ENCODE measurements around the gene RAB11A. TPM values are rescaled to one million over a fixed set of nuclear protein-coding genes. Genes with fewer than 3 reads are reported as not detected.

The RAB11A gene
- total and polyA plus RNA-seq, 2 donors (not counting 3 experiments of a cell fraction or from before 2014, with no cell fraction given): 239 to 250 TPM

- Histone ChIP-seq H3K36me3 (ENCODE audit: control insufficient read depth in 2 of 2, extremely low read depth in 1 of 2, insufficient read depth in 2 of 2, low read length in 2 of 2) (peaks cover 3 to 19% of the 10 kb centered on the region in 2 experiments), H4K20me1 (replicated peaks; ENCODE audit: control insufficient read depth, extremely low read depth, insufficient read depth, low read length) (no peaks in the 10 kb centered on the region), H3K9me3 (replicated peaks; ENCODE audit: control insufficient read depth, insufficient read depth, low read length) (no peaks in the 10 kb centered on the region), H3K27ac (ENCODE audit: insufficient read depth, low read depth, low read length) (no peak overlapping the region), H3K9me1 (replicated peaks; ENCODE audit: control insufficient read depth, extremely low read depth, insufficient read depth, low read length) (no peaks in the 10 kb centered on the region), H3K27me3 (ENCODE audit: control insufficient read depth in 2 of 2, insufficient read depth in 2 of 2, low read length in 2 of 2) (no peaks in the 10 kb centered on the region), H3K4me1 (ENCODE audit: control insufficient read depth, extremely low read depth, insufficient read depth, low read length) (peaks cover 15% of the 10 kb centered on the region), H3K9ac (replicated peaks; ENCODE audit: extremely low read depth, insufficient read depth, low read length) (no peak overlapping the region), H2AFZ (ENCODE audit: low read depth, low read length) (no peak overlapping the region), H3K4me2 (ENCODE audit: insufficient read depth, low read length) (no peak overlapping the region), H3K4me3 (replicated peaks in 1 of 3; ENCODE audit: insufficient read depth in 1 of 3, low read depth in 1 of 3, low read length in 3 of 3) (no peak overlapping the region), H3K79me2 (ENCODE audit: control insufficient read depth, insufficient read depth, low read length) (no peaks in the 10 kb centered on the region)
- dilution Hi-C loops (cut with MboI; ENCODE audit: extremely low pct_ligation_motif_present, low sequenced_read_pairs) (no loop called here), intact Hi-C loops (cut with micrococcal nuclease) (no loop called here)
- ChIA-PET POLR2A (no interaction called here), CTCF (interaction anchor here (2.2 kb wide), 1 partner anchor 18 kb away, joined by 6 read pairs; no protein-coding TSS in a partner anchor)
- DNase-seq (ENCODE audit: low read depth, low spot score): no peak
- FAIRE-seq: no peak
- no TSS peak for BruUV-seq (replicated peaks)
- TF ChIP-seq MYC (IDR thresholded peaks at IDR 0.05; ENCODE audit: low read depth, low read length): no peak
- no peak for TF ChIP-seq MAX (IDR thresholded peaks at IDR 0.05; ENCODE audit: insufficient read depth, insufficient read length)
- TF ChIP-seq EZH2 (IDR thresholded peaks at IDR 0.05; ENCODE audit: borderline replicate concordance, low read depth, low read length, severe bottlenecking): no peak
- no peak for TF ChIP-seq POLR2AphosphoS5 (IDR thresholded peaks at IDR 0.05; ENCODE audit: insufficient read depth, low read depth, low read length)
- TF ChIP-seq CTCF (IDR thresholded peaks at IDR 0.05; ENCODE audit: extremely low read depth in 1 of 2, insufficient read depth in 1 of 2, low read depth in 1 of 2, low read length in 2 of 2): no peak
- TF ChIP-seq GATA2 (IDR thresholded peaks at IDR 0.05; ENCODE audit: insufficient read depth, insufficient read length, low read depth, low read length): no peak
- TF ChIP-seq JUN (IDR thresholded peaks at IDR 0.05; ENCODE audit: borderline replicate concordance, insufficient read depth, insufficient read length, low read depth): no peak
- TF ChIP-seq POLR2A (IDR thresholded peaks at IDR 0.05; ENCODE audit: low read depth, low read length): no peak
- no peak for TF ChIP-seq FOS (IDR thresholded peaks at IDR 0.05; ENCODE audit: borderline replicate concordance, insufficient read depth, low read length)
Measured at GRCh38 chr15:65903296-65904073, 34.2 kb downstream of the RAB11A start.

Measured in endothelial cell of umbilical vein (primary cell).